ENCODE data around the gene MUC20.
"Not testable (repeated sequence)": the region's sequence is repeated elsewhere in the genome, so short reads cannot be mapped to it uniquely, and the experiment has no call there.

The MUC20 gene

DNA sequence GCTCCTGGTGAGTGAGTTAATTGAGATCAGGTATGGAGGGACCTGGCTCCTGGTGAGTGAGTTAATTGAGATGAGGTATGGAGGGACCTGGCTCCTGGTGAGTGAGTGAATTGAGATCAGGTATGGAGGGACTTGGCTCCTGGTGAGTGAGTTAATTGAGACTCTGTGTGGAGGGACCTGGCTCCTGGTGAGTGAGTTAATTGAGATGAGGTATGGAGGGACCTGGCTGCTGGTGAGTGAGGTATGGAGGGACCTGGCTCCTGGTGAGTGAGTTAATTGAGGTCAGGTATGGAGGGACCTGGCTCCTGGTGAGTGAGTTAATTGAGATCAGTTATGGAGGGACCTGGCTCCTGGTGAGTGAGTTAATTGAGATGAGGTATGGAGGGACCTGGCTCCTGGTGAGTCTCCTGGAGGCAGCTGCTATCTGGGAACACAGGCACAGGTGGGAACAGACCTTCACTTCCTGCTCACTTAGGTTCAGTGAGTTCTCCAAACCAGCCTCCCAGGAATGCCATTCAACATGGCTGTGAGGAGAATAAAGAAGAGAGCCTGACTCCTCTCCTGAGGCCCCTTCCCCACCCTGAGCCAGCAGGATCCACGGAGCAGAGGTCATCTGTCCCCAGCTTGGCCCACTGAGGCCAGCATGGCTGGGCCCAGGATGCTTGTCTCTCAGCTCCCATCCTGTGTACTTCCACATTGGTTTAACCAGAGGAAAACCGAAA lies 9.5 kb upstream of the MUC20 start:
- not testable (repeated sequence) for DNase-seq

DNA sequence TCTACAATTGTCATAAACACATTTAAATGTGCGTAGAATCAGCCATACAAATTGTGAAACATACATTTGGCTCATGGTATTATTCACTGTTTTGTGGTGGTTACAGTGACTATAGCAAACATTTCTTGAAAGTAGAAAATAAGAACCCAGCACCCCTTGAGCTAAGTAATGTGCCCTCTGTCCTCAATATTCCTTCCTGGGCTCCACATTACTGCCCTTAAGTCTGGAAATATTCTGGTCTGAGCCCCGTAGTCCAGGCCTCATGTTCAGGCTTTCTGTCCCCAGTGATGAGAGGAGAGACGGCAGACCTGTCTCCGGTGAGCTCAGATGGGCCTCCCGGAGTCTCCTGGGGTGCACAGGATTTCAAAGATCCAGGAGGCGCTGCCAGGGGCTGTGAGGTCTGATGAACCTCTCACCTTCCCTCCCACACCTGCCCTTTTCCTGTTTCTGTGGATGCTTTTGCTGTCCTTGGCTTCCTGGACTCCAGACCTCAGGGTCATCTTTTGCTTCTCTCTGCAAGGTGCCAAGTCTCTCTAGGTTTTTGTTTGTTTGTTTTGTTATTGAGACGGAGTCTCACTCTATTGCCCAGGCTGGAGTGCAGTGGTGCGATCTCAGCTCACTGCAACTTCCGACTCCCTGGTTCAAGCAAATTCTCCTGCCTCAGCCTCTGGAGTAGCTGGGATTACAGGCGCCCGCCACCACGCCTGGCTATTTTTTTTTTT lies 8.8 kb upstream of the MUC20 start:
- no peak for DNase-seq

DNA sequence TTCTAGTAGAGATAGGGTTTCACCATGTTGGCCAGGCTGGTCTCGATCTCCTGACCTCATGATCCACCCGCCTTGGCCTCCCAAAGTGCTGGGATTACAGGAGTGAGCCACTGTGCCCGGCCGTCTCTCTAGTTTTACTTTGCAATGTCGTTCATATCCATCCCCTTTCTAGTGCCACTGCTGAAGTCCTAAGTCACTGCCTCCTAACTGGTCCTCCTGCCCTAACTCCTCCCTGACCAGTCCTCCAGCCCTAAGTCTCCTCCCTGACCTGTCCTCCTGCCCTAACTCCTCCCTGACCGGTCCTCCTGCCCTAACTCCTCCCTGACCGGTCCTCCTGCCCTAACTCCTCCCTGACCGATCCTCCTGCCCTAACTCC lies 8.3 kb upstream of the MUC20 start:
- DNase-seq: not testable (repeated sequence)

DNA sequence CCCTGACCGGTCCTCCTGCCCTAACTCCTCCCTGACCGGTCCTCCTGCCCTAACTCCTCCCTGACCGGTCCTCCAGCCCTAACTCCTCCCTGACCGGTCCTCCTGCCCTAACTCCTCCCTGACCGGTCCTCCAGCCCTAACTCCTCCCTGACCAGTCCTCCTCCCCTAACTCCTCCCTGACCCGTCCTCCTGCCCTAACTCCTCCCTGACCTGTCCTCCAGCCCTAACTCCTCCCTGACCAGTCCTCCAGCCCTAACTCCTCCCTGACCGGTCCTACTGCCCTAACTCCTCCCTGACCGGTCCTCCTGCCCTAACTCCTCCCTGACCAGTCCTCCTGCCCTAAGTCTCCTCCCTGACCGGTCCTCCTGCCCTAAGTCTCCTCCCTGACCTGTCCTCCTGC lies 7.6 kb upstream of the MUC20 start:
- not testable (repeated sequence) for DNase-seq

DNA sequence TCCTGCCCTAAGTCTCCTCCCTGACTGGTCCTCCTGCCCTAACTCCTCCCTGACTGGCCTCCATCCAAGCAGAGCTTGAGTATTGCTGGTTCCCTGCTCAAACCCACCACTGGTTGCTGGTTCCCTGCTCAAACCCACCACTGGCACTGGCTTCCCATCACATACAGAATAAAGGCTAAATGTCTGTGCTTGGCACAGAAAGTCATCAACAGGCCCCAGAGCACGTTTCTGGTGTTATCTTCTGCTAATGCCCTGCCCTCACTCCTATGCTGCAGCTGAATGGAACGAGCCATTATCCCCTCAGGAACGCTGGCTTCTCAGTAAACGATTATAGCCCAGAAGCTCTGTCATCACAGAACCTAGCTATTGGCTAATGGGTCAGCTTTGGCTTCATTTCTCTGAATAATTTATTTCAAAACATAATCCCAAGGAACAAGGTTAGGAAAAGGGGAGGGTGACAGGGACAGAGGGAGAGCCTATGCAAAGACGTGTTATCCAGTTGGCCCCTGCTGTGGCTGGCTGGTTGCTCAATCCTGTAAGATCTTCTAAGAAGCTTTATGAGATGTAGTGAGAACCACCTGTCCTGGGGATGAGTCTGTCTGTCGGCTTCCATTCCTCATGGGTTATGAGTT lies 6.3 kb upstream of the MUC20 start:
- no peak for DNase-seq

DNA sequence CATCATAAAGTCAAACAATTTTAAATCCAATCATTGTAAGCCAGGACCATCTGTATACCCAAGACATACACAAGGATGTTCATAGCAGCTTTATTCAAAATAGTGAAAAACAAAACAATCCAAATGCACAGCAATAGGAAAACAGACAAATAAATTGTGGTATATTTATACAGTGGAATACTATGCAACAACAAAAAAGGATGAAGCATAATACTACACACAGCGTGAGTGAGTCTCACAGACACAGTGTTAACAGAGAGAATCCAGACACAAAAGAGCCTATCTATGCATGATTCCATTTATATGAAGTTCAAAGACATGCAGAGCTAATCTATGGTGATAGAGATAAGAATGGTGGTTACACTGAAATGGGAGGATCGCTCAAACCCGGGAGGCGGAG lies 5.6 kb upstream of the MUC20 start:
- DNase-seq: no peak

DNA sequence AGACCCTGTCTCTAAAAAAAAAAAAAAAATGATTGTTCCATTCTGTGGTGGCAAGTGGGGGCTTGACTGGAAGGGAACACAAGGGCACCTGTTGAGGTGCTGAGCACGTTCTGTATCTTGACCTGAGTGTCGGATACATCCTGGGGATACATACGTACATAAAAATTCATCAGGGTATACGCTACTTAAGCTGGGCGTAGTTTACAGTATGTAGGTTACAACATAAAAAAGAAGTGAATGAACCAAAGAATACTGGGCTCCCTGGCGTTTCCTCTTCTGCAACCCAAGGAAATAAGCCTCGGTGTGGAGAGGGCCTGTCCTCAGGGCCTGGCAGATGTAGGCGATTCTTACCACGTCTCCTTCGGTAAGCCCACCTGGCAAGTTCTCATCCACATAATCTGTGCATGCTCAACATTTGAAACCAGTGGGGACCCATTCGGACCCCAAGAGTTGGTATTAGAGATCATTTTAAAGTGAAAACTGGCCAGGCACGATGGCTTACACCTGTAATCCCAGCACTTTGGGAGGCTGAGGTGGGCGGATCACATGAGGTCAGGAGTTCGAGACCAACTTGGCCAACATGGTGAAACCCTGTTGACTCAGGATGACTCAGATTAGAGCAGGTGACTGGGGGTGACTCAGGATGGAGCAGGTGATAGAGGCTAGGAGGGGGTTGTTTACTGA lies 5.1 kb upstream of the MUC20 start:
- no peak for DNase-seq

DNA sequence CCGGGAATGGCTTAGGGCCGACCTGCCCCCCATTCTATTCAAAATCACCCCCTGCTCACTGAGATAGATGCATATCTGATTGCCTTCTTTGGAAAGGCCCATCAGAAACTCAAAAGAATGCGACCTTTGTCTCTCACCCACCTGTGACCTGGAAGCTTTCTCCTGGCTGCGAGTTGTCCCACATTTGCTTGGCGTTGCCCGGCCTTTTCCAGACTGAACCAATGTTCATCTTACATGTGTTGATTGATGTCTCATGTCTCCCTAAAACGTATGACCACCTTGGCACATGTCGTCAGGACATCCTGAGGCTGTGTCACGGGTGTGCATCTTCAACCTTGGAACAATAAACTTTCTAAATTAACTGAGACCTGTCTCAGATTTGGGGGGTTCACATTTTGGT lies 3.4 kb upstream of the MUC20 start:
- no peak for DNase-seq

DNA sequence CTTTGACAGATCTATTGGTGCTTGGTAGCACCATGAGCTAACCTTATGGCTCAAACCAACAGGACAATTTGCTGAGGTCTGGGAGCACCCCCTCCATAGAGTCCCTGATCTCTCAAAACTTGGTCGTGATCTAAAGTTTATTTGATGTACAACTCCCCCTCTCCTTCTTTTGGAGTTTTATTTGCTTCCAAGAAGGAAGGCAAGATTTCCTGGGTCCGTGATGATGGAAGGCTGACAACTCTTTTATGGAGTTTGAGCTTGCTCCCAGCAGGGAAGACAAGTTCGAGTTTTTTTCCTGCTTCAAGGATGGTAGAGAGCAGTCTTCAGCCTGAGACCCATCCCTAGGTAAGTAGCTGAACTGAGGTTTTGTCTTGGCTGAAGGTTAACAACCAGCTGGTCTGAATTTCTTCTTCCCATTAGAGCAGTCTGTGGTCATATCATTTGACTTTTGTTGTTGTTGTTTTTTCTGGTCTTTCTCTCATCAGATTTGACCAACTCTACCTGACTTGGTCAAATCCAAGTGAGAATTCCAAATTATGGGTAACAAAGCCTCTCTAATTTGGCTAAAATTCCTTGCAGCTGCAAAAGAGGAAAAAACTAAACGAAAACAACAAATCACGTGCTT lies 2.8 kb upstream of the MUC20 start:
- DNase-seq: no peak

DNA sequence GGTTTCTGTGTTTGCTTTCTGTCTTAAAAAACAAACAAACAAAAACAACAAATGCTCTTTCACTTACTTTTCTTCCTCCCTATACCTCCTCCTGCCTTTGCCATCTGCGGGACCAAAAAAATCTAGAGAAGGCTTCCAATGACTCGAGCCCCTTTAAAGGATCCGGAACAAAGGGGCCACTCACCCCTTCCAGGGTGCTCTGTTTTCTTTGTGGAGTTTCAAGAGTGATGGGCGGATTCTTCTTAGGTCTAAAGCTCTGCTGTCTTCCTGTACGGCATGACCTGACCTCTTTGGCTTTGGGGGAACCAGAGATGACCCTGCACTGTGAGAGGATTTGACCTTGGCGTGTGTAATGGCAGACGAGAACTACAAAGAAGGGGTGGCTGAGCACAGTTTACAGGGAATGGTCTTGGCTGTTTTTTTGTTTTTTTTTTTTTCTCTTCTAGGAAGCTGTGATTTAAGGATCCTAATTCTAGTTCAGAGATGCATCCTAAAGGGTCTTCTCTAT lies 2.2 kb upstream of the MUC20 start:
- DNase-seq: no peak

DNA sequence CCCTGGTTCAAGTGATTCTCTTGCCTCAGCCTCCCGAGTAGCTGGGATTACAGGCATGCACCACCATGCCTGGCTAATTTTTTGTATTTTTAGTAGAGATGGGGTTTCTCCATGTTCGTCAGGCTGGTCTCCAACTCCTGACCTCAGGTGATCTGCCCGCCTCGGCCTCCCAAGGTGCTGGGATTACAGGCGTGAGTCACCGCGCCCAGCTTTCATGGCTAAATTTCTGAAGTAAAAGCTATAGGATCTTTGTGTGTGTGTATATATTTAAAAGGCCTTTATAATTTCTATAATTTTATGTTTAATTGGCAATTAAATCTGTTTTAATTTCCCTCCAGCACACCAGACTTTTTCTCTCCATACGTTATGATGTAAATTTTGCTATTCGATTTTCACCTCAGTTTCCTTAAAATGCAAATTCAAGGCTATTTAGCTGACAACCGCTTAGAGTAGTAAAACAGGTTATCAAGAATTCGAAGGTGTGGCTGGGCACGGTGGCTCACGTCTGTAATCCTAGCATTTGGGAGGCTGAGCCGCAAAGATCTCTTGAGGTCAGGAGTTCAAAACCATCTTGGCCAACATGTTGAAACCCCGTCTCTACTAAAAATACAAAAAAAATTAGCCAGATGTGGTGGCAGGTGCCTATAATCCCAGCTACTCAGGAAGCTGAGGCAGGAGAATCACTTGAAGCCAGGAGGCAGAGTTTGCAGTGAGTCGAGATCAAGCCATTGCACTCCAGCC lies 1.1 kb upstream of the MUC20 start:
- not testable (repeated sequence) for DNase-seq

DNA sequence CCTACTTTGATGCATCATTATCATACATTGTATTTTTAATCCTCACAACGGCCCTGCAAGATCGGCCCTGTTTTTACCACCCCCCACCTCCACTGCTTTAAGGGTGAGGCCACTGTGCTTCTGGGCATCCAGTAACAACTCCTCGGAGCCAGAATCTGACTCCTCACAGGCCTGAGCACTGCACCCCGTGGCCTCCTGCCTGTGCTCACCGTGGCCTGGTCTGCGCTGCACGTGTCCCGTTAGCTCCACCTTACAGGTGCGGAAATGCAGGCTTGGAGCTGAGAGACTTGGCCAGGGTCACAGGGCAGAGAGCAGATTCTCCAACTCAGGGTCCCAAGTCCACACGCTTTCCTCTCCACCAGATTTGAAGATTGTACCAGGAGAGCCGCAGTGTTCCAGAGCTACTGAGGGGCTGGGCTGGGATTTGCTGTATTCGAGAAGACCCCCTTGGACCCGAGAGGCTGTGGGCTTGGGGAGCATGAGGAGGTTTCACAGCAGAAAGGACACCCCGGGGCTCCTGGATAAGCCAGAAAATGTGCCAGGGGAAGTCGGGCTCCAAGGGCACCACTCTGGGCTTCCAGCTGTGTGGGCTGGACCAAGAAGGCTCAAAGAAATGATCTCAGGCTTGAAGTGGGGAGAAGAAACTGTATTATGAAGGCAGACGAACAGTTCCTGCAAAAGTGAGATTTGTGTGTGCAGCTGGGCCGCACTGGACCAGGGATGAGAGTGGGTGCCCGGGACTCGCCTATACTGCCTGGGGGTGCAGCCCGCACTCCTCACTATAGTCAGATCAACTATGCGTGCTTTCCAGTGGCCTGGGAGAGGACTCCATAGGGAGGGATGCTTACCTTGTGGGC lies 1.6 kb downstream of the MUC20 start:
- not testable (repeated sequence) for DNase-seq

DNA sequence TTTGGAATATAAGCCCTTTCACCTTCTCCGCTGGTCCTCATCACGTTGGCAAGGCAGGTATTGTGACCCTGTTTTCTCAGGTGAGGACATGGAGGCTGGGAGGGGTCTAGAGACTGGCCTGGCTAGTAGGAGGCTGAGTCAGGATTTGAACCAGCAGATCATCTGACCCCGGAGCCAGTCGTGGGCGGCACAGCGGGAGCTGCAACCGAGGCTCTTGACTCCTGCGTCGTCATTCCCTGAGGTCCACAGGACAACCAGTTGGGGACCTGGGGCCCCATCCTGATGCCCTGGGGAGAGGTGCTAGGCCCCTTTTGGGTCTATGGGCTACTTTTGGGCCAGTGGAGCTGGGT lies 2.2 kb downstream of the MUC20 start:
- not testable (repeated sequence) for DNase-seq

DNA sequence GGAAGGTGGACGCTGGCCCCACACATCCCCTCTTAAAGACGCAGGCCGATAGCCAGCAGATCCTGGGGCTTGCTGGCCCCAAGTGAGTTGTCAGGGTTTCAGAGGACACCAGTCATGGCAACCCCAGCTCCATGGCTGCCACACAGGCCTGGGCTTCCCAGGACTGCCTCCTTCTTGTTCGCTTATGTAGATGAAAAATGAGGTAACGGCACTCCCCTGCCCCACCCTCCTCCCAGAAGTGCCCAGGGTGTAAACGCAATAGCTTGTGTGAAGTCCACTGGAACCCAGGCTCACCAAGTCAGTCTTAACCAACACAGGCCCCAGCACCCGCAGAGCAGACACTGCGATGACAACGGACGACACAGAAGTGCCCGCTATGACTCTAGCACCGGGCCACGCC lies 3.6 kb downstream of the MUC20 start:
- not testable (repeated sequence) for DNase-seq

DNA sequence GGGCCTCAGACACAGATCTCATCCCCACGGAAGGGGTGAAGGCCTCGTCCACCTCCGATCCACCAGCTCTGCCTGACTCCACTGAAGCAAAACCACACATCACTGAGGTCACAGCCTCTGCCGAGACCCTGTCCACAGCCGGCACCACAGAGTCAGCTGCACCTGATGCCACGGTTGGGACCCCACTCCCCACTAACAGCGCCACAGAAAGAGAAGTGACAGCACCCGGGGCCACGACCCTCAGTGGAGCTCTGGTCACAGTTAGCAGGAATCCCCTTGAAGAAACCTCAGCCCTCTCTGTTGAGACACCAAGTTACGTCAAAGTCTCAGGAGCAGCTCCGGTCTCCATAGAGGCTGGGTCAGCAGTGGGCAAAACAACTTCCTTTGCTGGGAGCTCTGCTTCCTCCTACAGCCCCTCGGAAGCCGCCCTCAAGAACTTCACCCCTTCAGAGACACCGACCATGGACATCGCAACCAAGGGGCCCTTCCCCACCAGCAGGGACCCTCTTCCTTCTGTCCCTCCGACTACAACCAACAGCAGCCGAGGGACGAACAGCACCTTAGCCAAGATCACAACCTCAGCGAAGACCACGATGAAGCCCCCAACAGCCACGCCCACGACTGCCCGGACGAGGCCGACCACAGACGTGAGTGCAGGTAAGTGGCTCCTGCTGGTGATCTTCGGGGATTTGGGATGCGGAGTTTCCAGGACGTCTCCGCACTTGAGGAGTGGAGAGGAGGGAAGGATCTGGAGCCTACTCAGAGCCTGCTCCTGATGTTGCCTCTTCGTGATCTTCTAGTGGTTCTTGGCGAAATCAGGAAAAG lies 5.3 kb downstream of the MUC20 start:
- DNase-seq: not testable (repeated sequence)

DNA sequence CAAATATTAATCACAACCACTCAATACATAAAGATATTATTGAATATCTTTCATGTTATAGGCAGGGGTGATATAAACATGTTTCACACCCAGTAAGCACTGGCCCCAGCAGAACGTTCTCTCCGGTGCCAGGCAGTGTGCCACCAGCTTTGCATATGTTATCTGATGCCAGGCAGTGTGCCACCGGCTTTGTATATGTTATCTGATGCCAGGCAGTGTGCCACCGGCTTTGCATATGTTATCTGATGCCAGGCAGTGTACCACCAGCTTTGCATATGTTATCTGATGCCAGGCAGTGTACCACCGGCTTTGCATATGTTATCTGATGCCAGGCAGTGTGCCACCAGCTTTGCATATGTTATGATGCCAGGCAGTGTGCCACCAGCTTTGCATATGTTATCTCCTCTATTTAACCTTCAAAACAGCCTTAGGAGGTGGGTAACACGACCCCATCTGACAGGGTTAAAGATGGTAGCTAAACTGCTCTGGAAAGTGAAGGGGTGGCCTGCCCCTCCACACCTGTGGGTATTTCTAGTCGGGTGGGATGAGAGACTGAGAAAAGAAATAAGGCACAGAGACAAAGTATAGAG lies 6.9 kb downstream of the MUC20 start:
- no peak for DNase-seq

DNA sequence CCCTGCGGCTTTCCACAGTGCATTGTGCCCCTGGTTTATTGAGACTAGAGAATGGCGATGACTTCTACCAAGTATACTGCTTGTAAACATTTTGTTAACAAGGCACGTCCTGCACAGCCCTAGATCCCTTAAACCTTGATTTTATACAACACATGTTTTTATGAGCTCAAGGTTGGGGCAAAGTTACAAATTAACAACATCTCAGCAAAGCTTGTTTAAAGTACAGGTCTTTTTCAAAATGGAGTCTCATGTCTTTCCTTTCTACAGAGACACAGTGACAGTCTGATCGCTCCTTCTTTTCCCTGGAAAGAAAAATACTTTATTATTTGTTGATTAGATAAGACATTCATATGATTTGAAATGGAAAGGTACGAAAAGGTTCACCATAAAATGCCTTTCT lies 8.0 kb downstream of the MUC20 start:
- not testable (repeated sequence) for DNase-seq

DNA sequence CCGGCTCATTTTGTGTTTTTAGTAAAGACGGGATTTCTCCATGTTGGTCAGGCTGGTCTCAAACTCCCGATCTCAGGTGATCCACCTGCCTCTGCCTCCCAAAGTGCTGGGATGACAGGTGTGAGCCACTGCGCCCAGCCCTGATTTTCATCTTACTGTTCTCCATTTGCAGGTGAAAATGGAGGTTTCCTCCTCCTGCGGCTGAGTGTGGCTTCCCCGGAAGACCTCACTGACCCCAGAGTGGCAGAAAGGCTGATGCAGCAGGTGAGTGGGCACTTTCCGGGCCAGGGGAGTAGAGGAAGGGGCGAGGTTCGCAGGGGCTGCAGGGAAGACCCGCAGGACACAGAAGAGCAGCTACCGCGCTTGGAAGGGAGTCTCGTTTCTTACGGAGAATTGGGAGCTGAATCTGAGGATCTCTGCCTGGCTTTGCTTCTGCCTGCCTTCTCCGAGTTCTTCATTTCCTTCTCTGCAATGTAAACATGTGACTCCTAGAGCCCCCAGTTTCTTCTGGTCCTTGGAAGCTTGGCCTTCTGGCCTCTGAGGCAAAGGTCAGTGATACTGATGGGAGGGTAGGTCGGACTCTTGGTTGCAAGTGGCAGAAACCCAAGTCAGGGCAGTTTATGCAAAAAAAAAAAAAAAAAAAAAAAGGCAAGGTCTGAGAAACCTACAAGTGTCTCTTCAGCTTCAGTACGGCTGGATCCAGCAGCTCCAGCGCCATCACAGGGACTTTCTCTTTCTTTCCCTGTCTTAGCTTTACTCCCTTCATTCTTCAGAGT lies 8.9 kb downstream of the MUC20 start:
- no peak for DNase-seq

DNA sequence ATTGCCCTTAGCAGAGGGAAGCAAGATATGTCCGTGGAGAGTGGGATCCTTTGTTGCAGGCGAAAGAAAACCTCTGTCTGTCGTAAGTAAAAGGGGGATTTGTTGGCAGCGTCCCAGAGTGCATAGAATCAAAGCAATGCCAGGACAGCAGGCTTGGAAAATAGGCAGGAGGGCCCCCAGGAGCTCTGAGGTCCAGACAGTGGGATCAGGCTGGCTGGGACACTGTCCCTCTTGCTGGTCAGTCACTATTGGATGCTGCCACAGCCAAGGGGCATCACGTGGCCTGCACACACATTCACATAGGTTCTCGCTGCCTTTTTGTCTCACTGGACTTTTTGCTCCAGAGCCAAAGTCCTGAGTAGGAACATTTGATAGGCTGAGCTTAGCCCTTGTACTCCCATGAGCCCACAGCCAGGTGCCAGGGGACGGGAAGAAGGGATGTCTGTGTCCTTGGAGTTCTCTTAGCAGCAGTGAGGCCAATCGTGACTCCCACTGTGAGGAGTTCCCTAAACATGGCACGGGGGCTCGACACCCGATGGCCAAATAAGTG lies 10.7 kb downstream of the MUC20 start:
- DNase-seq: no peak

All from activated T-cell treated with anti-CD3 and anti-CD28 coated beads for 4 hours (primary cell).